Measurements from ENCODE around the gene COL9A3.

COL9A3 gene

DNA sequence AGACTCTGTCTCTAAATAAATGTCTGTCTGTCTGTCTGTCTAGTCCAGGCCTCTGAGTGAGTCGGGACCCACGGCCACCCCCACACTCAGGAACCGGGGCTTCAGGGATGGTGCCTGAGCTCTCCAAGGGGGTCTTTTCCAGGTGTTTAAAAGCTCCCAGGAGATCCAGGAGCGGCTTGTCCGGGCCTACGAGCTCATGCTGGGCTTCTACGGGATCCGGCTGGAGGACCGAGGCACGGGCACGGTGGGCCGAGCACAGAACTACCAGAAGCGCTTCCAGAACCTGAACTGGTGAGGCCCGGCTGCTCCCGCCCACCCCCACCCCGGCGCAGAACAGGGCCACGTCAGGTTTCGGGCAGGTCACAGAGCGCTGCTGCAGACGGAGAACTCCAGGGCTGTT lies 5.5 kb upstream of the COL9A3 start:
- no peak for DNase-seq (ENCODE audit: low read depth)

DNA sequence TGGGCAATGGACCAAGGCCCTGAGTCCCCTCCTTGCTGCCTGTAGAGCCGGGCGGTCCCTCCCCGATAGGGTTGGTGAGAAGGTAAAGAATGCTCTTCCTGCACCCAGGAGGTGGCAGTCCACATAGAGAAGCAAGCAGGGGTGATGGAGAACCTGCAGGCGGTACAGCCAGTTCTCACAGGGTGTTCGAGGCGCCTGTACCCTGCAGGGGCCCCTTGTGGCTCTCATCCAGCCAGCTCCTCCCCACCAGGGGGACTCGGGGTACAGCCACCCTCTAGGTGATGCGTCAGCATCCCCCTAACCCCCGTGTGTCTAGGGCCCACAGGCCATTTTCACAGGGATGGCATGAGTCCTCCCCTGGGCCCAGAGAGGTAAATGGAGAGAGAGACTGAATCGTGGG lies 5.1 kb upstream of the COL9A3 start:
- DNase-seq (ENCODE audit: low read depth), result no peak

DNA sequence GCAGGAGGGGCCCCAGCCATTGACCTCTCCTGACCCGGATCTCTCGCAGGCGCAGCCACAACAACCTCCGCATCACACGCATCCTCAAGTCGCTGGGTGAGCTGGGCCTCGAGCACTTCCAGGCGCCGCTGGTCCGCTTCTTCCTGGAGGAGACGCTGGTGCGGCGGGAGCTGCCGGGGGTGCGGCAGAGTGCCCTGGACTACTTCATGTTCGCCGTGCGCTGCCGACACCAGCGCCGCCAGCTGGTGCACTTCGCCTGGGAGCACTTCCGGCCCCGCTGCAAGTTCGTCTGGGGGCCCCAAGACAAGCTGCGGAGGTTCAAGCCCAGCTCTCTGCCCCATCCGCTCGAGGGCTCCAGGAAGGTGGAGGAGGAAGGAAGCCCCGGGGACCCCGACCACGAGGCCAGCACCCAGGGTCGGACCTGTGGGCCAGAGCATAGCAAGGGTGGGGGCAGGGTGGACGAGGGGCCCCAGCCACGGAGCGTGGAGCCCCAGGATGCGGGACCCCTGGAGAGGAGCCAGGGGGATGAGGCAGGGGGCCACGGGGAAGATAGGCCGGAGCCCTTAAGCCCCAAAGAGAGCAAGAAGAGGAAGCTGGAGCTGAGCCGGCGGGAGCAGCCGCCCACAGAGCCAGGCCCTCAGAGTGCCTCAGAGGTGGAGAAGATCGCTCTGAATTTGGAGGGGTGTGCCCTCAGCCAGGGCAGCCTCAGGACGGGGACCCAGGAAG lies 4.5 kb upstream of the COL9A3 start:
- DNase-seq (ENCODE audit: low read depth), result no peak

DNA sequence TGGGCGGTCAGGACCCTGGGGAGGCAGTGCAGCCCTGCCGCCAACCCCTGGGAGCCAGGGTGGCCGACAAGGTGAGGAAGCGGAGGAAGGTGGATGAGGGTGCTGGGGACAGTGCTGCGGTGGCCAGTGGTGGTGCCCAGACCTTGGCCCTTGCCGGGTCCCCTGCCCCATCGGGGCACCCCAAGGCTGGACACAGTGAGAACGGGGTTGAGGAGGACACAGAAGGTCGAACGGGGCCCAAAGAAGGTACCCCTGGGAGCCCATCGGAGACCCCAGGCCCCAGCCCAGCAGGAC lies 4.0 kb upstream of the COL9A3 start:
- DNase-seq (ENCODE audit: low read depth), result no peak

DNA sequence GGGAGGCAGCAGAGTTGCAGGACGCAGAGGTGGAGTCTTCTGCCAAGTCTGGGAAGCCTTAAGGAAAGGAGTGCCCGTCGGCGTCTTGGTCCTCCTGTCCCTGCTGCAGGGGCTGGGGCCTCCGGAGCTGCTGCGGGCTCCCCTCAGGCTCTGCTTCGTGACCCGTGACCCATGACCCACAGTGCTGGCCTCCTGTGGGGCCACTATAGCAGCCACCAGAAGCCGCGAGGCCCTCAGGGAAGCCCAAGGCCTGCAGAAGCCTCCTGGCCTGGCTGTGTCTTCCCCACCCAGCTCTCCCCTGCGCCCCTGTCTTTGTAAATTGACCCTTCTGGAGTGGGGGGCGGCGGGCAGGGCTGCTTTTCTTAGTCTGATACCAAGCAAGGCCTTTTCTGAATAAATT lies 3.3 kb upstream of the COL9A3 start:
- no peak for DNase-seq (ENCODE audit: low read depth)

DNA sequence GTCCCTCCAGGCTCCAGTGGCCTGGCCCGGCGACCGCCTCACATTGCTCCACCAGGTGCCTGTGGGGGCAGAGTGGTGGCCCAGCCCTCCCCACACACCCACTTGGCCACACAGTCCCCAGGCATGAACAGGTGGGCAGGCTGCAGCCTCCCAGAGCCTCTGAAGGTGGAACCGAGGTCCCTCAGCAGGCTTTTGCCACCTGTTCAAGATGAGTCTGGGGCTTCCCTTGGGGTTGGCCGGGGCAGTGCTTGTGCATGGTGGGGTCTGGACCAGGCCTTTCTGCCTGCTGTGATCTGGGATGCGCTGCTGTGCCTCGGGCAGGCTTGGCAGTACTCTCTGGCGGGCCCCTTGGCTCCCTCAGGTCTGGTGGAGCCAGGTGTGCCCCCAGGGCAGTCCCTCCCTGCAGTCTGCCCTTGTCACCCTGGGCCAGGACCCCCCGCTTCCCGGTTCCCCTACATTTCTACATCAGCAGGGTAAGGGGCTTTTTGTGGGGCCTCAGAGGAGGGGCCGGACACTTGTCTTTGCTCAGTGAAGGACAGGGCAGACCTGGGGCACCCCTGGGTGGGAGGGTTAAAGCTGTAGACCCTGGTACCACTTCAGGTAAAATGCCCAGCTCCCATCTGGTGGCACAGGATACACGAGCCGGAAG lies 2.7 kb upstream of the COL9A3 start:
- DNase-seq (ENCODE audit: low read depth), result no peak

DNA sequence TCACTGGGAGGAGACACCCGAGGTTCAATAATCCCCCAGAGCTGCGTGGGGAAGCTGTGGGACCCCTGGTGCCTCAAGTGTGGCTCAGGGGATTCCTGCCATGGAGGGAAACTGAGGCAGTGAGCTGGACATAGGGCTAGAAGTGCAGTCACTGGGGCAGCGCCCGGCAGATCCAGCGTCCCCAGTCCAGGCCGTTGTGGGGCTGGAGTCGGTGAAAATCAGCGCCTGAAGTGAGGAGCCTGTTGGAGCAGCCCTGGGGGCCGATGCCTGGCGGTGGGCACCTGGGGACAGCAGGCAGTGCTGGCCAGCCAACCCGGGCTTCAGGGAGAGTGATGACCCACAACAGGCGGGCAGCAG lies 2.2 kb upstream of the COL9A3 start:
- no peak for DNase-seq (ENCODE audit: low read depth)

DNA sequence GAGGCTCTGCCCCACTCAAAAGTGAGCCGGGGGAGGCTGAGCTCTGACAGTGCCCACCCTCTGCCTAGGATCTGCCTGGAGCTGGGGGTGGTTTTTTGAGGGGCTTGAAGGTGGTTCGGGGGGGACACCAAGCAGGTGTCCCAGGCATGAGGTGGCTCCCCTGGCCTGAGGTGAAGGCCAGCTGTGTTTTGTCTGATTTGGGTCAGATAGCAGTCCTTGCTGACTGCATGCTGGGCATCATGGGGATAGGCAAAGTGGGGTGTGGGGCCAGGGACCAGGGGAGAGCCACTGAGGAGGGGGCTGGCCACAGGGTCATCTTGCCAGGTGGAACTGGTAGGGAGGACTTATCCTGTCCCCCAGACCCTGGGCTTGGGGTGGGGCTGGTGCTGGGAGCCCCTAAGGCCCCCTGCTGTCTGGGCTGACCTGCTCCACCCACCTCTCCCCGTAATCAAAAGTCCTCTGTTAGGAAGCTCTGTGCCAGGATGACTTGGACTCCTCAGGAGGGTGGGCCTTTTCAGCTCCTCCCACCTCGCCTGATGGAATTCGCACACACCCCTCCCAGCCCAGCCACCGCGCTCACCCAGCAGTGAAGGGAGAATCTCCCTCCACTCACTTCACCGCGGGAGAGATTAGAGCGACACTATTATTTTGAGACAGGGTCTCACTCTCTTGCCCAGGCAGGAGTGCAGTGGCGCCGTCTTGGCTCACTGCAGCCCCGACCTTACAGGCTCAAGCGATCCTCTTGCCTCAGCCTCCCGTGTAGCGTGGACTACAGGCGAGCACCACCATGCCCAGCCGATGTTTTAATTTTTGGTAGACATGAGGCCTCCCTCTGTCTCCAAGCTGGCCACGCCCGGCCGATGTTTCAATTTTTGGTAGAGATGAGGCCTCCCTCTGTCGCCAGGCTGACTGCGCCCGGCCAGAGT lies 1.5 kb upstream of the COL9A3 start:
- DNase-seq (ENCODE audit: low read depth), result no peak

DNA sequence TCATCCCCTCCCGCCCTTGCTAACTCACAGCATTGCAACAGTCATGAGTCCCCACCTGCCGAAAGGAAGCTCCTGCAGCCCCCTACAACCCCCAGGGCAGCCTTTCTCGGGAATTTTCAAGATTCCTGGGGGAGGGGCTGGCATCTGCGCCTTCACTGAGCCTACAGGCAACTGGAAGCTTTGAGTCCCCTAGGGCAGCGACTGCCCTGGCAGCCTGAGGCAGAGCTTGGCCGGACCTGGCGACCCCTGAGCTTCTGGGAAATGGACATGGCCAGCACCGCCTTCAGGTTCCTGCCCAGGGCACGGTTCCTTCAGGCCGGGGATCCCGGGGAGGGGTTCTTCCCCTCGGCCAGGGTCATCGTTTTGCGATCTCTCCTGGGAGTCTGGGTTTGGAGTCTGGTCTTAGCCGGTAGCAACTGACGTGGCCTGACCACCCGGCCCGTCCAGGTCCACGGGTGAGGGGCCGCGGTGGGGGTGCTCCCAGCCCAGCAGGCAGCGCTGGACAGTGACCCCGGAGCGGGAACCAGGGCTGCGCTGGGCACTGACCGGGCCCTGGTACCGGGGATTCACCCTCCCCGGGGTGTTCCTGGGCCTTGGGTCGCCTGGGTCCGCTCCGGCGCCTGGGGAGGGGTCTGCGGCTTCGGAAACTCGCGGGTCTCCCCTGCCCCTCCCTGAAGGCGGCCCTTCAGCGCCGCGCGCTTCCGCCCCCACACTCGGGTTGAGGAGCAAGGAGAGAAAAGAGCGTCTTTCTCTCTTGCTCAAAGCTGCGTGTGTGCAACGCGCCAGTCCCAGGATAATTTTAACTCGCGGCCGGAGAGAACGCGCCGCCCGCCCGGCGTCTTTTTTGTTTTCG lies 593 bp upstream of the COL9A3 start:
- DNase-seq (ENCODE audit: low read depth), result no peak

DNA sequence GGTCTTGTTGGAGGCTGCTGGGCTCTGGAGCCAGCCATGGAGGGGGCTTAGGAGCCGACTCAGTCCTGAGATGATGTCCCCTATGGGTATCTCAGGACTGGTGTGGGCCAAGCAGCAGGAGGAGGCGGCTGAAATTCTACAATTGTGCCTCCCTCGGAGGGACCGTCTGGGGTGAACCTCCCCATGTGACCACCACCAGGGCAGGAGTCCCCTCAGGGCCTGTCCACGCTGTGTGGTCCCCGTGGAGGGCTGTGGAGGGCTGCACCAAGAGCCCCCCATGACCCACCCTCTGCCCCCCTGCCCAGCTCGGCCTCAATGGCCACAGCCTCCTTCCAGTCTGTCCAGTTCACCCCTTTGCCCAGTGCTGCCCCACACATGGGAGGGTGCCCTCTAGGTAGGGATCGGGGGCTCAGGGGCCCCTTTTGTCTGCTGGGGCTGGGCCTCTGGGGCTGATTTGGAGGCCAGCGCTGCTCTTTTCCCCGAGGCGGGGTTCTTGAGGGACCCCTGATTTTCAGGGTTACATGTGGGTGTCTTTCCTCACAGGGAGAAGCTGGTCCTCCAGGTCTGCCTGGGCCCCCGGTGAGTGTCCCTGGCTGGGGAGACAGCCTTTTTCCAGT lies 1.2 kb downstream of the COL9A3 start:
- DNase-seq (ENCODE audit: low read depth), result no peak

DNA sequence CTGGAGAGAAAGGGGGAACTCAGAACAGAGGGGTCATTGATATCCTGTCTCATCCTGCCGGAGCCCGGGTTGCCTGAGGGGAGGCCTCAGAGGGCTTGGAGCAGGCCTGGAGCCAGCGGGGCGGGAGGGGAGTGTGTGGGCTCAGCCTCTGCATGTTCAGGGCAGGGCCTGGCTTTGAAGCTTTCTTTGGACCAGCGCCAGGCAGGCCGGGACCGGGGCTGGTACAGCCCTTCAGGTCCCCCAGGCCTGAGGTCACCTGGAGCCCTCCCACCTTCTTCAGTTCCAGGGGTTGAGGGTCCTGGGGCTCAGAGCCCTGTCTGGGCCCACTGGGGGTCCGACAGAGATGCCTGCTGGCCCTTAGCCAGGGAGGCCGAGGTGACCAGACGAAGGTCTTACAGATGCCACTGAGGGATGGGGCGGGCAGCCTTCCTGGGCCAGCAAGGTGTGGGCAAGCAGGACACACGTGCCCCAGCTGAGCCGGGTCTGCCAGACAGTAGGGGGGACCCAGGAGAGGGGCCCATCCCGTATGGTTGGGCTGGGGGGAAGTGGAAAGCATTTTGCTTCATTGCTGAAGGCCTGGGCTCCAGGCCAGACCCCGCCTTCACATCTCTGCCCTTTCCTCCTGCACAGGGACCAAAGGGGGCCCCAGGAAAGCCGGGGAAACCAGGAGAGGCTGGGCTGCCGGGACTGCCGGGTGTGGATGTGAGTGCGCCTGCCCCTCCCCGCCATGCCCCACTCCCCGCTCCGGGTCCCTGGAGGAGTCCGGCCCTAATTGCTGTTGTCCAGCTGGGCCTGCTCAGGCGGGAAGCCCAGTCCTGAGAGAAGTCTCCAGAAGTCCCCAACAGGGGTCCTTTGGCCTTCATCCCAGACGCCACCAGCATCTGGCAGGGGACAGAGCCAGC lies 2.0 kb downstream of the COL9A3 start:
- DNase-seq (ENCODE audit: low read depth), result no peak

DNA sequence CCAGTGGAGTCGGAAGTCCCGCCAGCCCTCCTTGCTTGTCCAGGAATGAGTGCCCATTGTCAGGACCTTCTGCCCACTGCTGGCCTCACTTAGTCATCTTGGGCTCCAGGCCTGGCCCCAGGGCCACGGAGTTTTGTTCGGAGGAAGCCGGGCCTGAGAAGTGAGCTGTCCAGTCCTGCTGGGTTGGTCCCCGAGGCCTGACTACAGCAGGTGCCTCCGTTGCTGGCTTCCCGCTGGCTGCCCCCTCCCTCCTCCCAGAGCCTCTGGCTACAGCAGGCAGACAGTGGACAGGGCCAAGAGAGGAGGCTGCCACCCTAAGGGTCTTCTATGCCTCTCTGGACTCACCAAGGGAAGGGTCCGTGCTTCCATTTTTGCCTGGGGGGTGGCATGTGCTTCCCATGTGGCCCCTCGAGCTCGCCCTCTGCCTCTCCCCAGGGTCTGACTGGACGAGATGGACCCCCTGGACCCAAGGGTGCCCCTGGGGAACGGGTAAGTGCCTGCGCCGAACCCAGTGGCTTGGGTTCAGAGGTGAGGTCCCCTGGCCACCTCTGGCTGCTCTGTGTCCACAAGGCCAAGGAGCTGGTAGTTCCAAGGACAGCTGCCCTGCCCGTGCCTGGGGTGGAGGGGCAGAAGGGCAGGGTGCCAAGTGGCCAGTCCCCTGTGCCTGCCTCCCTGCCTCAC lies 2.8 kb downstream of the COL9A3 start:
- DNase-seq (ENCODE audit: low read depth), result no peak

DNA sequence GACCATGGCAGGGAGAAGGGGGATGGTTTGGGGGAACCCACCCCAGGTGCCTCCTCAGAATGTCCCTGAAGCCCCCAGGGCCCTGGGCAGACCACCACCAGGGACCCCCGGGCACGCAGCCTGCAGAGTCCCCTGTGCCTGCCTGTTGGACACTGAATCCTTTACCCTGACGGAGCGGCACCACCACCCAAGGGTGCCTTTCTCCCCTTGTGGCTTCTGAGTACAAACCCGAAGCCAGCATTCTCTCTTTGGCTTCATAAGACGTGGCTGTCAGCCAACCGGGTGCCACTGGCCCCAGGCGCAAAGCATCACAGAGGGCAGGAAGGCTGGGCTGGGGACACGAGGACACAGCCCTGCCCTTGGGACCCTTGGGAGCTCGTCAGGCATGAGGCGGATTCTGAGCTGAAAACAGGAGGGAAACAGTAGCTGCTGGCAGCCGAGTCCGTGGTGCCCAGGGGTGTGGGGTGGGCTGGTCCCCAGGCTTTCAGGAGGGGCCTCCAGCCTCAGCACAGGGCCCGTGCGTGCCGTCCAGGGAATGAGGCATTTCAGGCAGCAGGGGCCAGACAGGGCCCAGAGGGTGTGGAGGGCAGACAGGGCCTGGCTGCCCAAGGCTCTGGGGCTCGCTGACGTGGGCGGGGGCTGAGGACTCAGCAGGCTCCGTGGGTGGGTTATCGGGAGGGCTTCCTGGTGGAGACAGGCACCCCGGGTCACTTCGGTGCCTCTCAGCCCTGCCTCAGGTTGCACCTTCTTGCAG lies 3.5 kb downstream of the COL9A3 start:
- no peak for DNase-seq (ENCODE audit: low read depth)

DNA sequence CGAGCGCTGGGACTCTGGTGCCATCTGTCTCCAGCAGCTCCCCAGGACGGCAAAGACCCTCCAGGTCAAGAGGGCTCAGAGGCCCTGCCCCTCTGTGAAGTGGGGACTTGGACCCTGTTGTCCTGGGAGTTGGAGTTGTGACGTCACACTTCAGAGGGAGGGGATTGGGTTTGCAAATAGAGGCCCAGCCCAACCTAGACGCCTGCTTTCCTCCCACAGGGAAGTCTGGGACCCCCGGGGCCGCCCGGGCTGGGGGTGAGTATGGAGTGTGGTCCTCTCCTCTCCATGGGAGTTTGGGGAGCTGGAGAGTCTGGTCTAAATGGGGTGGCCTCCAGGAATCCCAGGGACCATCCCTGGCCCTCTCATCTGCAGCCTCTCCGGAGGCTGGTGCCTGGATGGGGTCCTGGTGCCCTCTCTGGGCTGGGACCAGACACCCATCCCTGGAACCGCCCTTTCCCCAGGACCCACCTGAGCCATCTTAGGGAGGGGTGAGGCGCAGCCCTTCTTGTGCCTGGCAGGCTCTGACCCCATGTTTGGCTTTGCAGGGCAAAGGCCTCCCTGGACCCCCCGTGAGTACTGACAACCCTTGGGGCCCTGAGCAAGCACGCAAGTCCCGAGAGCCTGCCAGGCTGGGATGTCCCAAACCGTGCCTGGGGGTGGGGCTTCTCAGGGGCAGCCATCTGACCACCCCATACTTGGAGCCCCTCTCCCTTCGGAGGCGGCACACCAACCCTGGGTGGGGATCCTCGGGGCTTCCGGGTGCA lies 4.3 kb downstream of the COL9A3 start:
- no peak for DNase-seq (ENCODE audit: low read depth)

DNA sequence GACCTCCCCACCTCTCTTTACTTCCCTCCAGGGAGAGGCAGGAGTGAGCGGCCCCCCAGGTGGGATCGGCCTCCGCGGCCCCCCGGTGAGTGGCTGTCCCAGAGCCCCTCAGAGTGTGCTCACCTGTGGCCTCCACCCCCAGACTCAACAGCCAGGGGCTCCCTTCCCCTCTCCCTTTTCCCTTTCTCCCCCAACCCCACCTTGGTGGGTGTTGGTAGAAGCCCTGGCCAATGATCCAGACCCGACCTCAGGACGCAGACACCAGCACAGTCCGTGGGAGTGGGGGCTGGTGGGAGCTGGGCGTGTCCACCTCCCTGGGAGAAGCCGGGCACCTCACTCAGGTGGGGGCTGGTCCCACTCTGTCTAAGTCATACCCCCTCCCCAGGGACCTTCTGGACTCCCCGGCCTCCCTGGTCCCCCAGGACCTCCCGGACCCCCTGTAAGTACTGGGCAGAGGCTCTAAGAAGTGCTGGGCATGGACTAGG lies 4.9 kb downstream of the COL9A3 start:
- DNase-seq (ENCODE audit: low read depth), result no peak

DNA sequence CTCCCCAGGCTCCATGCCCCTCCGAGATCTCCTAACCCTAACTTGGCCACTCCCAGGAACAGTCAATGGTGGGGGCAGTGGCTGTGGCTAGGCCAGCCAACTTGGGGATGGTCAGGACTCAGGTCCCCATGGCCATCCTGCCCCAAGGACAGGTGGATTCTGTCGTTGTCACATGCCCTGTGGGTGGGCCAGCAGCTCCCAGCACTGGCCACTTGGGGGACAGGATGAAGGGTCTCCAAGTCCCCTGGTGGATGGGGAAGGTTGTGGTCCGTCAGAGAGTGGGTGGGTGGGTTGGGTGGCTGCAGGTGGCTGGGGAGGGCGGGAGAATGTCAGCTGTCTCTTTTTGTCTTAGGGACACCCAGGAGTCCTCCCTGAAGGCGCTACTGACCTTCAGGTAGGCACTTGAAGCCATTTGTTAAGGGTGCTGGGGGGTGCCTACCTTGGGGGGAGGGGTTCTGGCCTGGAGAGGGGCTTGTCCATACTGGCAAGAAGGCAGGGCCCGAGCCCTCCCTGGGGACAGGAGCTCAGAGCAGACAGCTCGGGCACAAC lies 5.5 kb downstream of the COL9A3 start:
- DNase-seq (ENCODE audit: low read depth), result no peak

DNA sequence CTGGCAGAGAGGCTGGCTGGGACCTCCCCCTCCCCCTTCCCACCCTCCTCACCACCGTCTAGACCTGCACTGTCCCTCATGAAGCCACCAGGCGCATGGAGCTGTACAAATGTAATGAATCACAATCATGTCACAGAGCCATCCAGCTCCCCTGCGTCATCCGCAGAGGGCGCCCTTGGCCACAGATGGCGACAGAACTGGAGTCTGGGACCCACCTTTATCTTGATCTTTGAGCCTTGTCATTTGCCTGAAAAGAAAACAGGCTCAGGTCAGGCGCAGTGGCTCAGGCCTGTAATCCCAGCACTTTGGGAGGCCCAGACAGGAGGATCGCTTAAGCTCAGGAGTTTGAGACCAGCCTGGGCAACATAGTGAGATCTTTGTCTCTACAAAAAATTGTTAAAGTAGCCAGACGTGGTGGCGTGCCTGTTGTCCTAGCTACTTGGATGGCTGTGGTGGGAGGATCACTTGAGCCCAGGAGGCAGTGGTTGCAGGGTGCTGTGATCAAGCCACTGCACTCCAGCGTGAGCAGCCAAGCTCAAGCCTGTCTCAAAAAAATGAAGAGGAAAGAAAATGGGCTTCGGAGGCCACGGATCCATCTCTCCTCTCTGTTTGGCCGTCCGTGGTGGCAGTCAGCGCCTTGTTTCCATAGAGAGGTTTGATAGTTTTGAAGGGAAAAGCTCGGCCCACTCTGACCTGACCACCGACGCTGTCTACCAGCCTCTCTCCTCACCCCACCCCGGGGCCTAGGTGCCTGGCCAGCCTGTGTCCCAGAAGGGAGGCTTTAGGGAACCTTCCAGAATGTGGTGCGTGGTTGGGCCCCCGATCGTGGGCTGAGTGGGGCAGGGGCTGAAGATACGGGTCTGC lies 6.2 kb downstream of the COL9A3 start:
- no peak for DNase-seq (ENCODE audit: low read depth)

Data from activated T-cell treated with anti-CD3 and anti-CD28 coated beads for 1 hour (primary cell).